Measurements from ENCODE around the gene ERC2.

GRCh38 chr3:56363720-56364119 lies 104.5 kb downstream of the ERC2 start:
- TF ChIP-seq GATA2 (IDR thresholded peaks at IDR 0.05; ENCODE audit: low read depth, low read length) (no peak), GATA3 (IDR thresholded peaks at IDR 0.05; ENCODE audit: low read depth, low read length) (no peak)

Data from SH-SY5Y (cell line).